ENCODE results near the gene SMOC2.

The SMOC2 gene

DNA sequence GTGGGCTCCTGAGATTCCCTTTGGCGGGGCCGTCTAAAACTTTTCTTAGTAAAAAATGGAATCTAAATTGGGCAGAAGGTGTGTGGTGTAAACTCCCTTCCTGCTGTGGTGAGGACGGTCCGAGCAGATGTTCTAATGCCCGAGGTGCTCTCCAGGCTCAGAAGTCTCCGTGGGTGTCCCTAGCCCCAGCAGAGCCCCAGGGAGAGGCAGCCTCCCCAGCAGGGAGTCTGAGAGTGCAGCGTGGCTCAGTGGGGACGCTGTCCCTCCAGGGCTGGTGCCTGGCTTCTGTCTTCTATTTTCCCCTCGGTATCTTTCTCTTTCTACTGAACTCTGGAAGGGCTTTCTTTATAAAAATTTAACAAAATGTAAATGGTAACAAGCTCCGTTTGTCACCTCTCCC, 208.2 kb downstream of the SMOC2 start:
- TF ChIP-seq, protein P1, sequence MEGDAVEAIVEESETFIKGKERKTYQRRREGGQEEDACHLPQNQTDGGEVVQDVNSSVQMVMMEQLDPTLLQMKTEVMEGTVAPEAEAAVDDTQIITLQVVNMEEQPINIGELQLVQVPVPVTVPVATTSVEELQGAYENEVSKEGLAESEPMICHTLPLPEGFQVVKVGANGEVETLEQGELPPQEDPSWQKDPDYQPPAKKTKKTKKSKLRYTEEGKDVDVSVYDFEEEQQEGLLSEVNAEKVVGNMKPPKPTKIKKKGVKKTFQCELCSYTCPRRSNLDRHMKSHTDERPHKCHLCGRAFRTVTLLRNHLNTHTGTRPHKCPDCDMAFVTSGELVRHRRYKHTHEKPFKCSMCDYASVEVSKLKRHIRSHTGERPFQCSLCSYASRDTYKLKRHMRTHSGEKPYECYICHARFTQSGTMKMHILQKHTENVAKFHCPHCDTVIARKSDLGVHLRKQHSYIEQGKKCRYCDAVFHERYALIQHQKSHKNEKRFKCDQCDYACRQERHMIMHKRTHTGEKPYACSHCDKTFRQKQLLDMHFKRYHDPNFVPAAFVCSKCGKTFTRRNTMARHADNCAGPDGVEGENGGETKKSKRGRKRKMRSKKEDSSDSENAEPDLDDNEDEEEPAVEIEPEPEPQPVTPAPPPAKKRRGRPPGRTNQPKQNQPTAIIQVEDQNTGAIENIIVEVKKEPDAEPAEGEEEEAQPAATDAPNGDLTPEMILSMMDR (IDR thresholded peaks at IDR 0.05; ENCODE audit: low read depth, low read length), result no peak
- DNase-seq (ENCODE audit: extremely low read depth, low read depth), result no peak

DNA sequence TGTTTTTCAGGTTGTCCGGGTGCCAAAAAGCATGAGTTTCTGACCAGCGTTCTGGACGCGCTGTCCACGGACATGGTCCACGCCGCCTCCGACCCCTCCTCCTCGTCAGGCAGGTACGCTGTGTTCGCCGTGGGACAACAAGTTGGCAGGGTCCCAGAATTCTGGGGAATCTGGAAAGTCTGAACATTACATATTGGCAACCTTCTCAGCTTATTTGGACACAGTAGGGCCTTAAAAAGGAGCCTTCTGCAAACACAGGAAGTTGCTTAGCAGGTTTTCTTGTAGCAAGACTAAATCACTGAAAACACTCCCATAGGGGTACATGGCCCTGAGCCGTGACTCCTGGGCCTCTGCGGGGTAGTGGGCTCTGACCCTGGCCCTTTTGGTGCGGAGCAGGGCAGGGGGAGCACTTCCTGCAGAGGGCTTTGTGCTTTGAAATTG, 209.7 kb downstream of the SMOC2 start:
- no peak for DNase-seq (ENCODE audit: extremely low read depth, low read depth)
- TF ChIP-seq, protein P1 (IDR thresholded peaks at IDR 0.05; ENCODE audit: low read depth, low read length), result no peak

DNA sequence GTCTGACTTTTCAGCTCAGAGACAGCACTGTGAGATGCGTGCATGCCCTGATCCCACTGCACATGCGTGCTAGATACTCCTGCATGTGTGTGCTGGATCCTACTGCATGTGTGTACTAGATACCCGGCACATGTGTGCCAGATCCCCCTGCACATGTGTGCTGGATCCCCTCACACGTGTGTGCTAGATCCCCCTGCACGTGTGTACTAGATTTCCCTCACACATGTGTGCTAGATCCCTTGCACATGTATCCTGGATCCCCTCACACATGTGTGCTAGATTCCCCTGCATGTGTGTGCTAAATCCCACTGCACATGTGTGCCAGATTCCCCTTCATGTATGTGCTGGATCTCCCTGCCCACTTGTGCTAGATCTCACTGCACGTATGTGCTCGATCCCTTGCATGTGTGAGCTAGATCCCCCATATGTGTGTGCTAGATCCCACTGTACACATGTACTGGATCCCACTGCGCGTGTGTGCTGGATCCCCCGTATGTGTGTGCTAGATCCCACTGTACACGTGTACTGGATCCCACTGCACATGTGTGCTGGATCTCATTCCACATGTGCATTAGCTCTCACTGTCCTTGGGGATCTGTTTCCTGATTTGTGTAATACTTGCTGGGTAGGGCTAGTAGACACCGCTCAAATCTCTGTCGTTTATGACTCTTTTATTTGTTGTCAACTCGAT, 214.6 kb downstream of the SMOC2 start:
- DNase-seq (ENCODE audit: extremely low read depth, low read depth), result no peak
- TF ChIP-seq, protein P1 (IDR thresholded peaks at IDR 0.05; ENCODE audit: low read depth, low read length), result no peak

DNA sequence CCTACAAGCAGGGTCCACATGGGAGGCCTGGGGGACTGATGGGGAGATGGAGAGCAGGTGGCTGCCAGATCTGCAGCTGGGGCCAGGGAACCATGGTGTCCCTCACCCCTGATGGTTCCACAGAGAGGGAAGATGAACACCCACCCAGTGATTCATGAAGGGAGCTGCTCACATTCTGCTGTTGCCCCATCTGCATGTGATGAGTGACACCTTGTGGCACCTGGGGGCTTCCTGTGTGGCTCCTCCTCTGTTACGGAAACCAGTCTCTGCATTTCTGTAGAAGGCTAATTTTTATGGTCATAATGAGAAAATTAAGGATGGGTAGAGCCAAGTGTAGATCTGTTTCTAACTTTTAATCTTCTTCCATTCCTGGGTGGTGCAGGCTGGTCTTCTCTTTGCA, 217.1 kb downstream of the SMOC2 start:
- TF ChIP-seq, protein P1 (IDR thresholded peaks at IDR 0.05; ENCODE audit: low read depth, low read length), result no peak
- no peak for DNase-seq (ENCODE audit: extremely low read depth, low read depth)

DNA sequence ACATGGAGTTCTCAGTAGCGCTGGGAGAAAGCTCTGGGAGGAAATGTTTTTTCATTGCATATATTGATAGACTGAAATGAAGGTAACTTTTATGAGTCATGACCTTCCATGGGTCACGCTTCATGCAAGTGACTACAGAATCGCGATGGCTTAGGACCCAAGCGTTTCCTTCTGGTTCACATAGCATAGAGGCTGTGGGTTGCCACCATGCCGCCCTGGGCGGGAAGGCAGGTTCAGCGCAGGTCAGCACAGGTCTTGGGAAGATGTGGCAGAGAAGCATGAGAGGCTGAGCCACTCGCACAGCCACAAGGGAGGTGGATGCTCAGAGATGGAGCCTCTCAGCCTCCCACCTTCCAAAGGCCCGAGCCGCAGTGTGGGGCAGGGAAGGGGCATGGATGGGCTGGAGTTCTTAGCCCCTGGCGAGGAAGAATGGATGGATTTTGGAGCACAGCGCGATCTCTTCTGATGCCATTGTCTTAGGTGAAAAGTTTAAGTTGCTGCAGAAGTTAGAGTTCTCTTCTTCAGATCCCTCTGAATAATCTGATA, 219.5 kb downstream of the SMOC2 start:
- DNase-seq (ENCODE audit: extremely low read depth, low read depth), result no peak
- TF ChIP-seq, protein P1 (IDR thresholded peaks at IDR 0.05; ENCODE audit: low read depth, low read length), result no peak

DNA sequence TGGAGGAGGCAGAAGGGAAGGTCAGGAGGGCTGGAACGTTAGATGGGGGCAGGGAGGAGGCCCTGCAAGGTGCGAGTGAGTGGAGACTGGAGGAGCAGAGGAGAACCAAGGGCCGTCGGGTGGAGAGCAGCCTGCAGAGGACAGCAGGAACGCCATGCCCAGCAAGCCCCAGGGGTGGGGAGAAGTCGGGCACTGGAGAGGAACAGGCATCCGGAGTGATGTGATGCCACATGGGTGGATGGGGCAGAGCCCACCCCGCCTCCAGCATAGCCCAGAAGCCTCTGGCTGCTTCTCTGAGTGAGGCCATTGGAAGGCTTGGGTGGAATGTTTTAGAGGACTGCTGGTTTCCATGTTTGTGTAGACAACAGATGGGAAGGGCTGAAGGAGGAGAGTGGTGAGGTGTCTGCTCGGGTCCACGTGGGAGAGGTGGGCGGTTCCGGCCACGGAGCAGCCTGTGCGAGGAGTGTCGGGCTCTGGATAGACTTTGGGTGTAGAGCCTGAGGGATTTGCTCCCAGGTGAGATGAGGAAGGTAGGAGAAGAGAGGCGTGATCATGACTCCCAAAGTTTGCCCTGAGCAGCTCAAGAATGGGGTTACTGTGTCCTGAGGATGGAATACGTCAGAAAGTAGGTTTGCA, 221.4 kb downstream of the SMOC2 start:
- DNase-seq (ENCODE audit: extremely low read depth, low read depth), result no peak
- TF ChIP-seq, protein P1 (IDR thresholded peaks at IDR 0.05; ENCODE audit: low read depth, low read length), result no peak

DNA sequence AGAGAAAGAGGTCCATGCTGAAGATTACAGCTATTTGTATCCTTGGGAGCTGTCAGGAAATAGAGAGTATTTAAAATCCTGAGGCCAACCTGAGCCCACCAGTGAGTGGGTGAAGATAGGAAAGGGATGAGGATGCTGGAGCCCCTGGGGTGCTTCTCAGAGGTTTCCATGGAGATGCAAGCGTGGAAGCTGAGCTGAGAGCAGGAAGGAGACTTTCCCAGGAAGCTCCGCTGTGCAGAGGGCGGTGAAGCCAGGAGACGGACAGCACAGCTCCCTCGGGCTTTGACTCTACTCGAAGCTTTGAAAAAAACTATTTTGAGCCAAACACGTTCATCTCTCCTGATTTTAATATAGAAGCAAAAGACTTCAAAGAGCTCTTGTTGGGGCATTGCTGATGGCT, 222.1 kb downstream of the SMOC2 start:
- TF ChIP-seq, protein P1 (IDR thresholded peaks at IDR 0.05; ENCODE audit: low read depth, low read length), result no peak
- no peak for DNase-seq (ENCODE audit: extremely low read depth, low read depth)

Measured in AG09319 (cell line).